ENCODE measurements around the gene ANKRD27.
"Not testable (repeated sequence)": the region's sequence is repeated elsewhere in the genome, so short reads cannot be mapped to it uniquely, and the experiment has no call there.

Gene ANKRD27

DNA sequence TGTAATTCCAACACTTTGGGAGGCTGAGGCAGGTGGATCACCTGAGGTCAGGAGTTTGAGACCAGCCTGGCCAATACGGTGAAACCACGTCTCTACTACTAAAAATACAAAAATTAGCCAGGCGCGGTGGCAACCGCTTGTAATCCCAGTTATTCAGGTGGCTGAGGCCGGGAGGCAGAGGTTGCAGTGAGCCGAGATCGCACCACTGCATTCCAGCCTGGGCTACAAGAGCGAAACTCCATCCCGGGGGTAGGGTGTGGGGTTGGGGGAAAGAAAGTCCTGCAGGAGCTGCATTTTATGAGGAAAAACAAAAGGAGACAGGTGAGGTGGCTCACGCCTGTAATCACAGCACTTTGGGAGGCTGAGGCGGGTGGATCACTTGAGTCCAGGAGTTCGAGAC, 22.6 kb downstream of the ANKRD27 start:
- not testable (repeated sequence) for DNase-seq

DNA sequence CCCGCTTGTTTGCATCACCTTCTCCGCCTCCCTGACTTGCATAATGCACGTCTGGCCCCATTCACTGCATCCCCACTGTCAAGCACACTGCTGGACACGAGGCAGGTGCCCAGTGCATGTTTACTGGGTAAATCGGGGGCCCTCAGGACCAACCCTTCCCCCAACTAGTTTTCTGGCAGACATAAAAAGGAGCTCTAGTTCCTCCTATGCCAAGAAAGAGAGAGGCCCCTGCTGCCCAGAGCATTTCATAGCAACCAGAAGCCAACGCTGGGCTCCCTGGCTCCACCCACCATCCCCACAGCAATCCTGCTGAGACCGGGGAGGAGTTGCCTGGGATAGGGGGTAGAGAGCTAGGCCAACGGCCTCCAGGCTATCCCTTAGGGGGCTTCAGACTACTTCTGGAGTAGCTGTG, 23.2 kb downstream of the ANKRD27 start:
- peak; percentile 4 for DNase-seq

DNA sequence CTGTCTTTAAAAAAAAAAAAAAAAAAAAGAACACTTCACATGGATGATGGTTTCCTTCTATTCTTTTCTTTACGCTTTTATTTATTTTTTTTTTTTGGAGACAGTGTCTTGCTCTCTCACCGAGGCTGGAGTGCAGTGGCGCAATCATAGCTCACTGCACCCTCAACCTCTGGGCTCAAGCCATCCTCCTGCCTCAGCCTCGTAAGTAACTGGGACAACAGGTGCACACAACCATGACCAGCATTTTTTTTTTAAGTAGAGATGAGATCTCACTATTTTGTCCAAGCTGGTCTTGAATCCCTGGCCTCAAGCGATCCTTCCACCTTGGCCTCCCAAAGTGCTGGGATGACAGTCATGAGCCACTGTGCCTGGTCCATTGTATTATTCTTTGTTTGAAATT, 24.3 kb downstream of the ANKRD27 start:
- no peak for DNase-seq

DNA sequence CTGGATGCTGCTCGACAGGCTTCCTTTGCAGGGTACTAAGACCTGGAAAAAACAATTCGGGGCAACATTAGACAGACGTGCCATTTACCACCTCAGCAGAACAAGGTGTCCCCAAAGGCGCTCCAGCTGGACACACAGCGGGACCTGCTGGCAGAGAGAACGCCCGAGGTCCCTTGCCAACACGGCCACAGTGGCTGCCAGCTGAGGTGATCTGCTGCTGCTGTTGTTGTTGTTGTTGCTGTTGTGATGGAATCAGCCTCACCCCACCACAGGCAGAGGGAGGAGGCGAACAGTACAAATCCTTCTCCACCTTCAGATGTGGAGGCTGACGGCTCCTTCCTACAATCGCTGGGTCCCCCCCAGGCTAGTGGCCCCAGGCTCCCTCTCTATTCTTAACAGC, 25.2 kb downstream of the ANKRD27 start:
- DNase-seq = no peak

DNA sequence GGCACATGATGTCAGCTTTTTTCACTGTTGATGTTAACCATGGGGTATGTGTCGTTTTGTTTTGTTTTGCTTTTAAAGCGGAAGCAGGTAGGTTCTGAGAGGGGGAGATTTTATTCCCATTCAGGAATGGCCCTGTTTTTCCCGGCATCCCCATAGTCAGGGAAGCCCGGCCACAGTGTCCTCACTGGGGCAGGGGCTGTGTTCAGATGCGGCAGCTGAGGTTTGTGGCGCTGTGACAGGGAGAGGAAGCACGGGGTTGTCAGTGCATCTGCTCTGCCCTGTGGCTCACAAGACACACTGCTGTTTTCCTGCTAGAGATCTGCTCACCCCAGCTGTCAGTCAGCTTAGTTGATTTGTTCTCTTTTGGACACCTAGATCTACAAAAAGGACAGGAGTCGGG, 27.6 kb downstream of the ANKRD27 start:
- no peak for DNase-seq

DNA sequence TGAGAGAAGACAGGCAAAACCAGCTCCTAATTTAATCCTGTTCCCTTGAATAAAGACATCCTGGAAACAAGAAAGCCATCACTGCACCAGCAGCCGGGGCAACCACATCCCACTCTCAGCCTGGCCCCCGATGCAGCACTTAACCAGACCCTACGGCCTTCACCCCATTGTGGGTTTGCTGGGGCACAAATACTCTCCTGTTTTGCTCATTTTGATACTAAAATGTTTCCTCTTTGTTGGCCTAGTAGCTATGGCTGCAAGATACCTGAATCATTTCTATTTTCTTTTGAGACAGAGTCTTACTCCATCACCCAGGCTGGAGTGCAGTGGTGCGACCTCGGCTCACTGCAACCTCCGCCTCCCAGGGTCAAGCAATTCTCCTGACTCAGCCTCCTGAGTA, 28.4 kb downstream of the ANKRD27 start:
- no peak for DNase-seq

DNA sequence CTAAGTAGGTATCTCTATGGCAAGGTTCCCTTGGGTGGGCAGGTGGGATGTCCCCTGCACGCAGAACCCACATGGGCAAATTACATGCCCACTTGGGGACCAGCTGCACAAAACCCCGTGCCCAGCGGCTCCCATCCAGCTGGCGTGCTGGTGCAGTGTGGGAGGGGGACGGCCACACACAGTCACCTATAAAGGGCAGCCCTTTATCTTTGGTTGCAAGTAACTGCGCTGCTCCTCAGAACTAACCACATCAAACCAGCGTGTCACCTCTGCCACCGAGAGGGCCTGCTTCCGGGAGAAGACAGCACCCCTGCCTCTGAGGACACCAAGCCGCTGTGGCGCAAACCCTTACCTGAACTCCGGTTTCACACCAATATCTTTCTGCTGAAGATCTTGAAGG, 32.2 kb downstream of the ANKRD27 start:
- no peak for DNase-seq

DNA sequence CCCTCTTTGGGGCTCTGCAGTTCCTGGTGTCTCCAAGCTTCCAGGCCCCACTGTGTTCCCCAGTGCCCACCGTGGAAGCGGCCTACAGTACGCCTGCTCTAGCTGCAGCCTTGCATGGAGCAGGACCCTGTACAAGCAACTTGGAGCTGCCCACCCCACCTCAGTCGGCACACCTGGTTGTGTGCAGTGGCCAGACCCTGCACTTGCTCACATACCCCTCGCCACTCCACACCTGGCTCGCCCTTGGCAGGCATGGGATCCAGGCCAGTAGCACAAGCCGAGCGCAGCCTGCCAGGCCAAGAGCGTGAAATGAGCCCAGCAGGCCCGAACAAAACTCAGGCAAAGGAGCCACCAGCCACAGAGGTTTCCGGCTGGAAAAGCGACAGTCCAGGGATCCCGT, 36.4 kb downstream of the ANKRD27 start:
- no peak for DNase-seq

DNA sequence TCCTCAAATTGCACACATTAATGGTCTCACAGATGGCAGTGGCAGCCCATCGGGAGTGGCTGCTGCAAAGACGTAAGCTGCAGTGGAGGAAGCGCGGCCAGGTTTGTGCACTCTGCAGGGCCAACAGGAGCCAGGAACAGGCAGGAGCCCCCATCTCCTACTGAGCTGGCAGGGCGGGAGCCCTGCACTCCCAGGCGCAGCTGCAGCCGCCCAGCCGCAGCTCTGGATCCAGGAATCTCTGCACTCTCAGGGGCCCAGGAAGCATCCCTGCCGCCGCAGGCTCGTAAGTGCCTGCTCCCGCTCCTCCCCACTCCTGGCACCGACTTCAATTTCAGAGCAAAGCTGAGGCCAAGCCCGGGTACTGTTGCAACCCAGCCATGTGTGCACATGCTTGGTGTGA, 37.5 kb downstream of the ANKRD27 start:
- DNase-seq = no peak

DNA sequence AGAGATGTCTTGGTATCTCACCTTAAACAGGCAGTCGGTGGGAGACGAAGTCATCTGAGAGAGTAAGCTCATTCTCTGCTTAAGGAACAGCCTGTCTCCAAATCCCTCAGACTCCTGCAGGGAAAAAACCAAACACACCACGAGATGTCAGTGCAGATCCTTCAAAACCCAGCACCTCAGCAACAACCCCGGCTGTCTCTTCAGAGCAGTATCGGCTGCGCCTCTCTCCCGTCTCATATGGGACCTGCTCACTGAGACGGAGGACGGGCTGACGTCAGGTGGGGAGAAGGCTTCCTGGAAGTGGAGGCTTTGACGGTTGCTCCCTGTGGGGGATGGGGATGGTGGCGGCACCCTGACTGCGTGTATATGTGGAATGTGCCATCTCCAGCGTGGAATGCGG, 43.6 kb downstream of the ANKRD27 start:
- DNase-seq = no peak

DNA sequence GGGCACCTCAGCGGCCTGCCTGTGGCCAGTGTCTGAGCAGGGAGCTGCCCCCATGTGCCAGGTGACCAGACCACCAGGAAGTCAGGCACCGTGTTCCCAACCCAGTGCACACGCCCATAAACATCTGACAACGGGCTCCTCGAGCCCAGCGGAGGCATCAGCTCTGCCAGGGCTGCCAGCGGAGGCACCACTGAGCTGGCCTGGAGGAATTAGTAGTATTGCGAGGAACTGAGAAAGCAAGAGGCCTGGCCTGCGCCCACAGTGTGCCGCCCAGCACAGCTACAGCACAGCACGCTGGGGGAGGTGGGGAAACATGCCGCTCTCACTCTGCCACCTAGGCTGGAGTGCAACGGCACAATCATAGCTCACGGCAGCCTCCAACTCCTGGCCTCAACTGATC, 44.6 kb downstream of the ANKRD27 start:
- DNase-seq = no peak

DNA sequence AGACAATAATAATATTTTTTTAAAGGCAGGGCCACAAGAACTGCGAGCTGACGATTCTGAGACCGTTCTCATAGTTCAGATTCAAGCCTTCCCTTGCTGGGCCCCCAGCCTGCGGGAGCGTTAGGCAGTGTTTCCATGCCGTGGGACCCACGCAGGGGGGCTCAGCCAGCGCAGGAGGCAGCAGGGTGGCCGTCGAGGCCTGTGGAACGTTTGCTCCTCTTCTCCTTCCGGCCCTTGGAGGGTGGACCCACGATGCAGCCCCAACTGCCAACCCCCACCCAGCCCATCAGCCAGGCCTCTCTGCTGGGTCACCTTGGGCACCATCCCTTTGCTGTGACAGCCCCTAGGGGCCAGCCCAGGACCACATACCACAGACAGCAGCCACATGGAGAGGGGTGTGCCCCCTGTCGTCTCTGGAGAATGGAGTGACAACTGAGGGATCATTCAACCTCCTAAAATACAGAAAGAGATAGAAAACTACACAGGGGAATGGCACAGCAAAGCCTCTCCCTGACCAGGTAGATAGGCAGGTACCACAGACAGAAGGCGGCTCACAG, 47.2 kb downstream of the ANKRD27 start:
- DNase-seq = no peak

DNA sequence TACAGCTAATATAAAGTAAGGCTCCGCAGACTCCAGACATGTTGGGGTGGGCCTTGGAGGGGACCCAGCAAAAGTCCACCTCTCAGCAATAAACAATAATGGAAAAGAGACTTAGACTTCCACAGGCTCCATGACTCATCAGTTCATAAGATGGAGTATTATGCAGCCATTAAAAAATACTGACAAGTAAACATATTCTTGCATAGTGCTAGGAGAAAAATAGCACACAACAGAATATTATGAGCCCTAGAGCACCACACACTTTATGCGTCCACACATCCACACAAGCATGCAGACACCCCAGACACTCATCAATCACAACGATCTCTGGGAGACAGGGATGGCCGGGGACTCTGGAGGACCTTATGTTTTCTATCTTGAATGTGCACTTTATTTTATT, 48.0 kb downstream of the ANKRD27 start:
- DNase-seq = no peak

DNA sequence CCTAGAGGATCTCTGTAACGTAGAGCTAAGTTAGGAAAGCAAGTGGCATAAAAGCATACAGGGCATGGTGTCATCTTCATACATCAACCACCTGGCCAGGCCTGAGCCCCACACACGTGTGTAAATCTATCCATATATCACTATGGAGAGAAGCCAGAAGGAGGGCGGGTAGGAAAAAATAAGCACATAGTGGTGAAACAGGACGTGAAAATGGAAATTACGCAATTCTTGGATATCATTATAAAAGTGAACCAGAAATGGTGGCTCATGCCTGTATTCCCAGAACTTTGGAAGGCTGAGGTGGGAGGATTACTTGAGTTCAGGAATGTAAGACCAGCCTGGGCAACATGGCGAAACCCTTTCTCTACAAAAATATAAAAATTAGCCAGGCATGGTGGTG, 50.6 kb downstream of the ANKRD27 start:
- DNase-seq = no peak

DNA sequence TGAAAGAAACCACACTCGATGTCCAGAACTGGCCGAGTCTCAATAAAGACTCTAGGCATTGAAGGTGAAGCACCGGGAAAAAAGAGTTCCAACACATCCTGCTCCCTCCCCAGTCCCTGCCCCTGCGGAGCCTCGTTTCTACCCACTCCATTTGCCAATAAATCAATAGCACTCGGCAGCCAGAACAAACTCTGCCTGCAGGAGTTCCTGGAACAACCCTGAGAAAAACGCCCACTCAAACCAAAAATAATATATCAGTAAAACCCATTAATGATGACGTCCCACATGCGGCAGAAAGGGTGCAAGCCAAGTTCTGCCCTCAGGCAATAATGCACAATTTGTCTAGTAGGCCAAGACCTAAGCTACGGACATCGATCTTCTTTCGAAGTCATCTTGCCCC, 53.0 kb downstream of the ANKRD27 start:
- DNase-seq = no peak

DNA sequence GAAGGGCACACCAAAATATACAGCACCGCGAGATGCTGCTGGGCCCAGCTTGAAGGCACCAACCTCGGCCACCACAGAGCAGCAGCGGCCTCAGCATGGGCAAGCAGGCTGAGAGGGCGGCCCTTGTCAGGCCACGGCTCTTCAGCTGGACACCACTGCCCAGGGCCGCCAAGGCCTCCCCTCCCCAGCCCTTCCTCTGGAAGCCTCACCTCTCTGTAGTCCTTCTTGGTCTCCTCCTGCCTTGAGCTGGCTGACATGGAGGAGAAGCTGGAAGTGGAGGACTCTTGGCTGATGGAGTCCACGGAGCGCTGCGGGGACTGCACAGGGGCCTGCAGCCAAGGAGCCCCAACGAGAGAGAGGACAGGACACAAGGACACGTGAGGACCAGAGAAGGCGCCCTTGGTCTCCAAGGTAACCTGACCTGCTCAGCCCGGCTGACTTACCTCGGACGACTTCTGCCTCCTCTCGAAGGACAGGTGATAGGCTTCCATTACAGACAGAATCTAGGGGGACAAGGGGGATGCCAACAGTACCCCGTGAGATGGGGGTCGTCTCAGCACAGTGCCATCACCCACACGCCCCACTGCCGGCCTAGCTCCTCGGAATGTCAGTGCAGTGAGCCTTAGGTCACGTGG, 55.8 kb downstream of the ANKRD27 start:
- DNase-seq = no peak

DNA sequence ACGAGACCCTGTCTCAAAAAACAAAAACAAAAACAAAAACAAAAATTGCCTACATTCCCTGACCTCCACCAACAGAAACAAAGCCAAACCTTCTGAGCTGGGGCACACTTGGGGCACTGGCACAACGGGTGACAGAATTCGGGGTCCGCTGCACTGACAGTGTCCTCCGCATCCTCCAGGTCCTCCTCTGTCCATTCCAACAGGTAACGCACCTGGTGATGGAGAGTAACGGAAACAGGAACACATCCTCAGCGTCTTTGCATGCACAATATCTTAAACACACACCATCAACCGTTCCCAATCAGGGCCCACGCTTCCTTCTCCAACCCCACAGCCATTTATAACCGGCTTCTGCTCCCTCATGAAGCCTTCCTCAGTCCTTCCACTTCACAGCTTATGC, 59.4 kb downstream of the ANKRD27 start:
- DNase-seq = no peak

DNA sequence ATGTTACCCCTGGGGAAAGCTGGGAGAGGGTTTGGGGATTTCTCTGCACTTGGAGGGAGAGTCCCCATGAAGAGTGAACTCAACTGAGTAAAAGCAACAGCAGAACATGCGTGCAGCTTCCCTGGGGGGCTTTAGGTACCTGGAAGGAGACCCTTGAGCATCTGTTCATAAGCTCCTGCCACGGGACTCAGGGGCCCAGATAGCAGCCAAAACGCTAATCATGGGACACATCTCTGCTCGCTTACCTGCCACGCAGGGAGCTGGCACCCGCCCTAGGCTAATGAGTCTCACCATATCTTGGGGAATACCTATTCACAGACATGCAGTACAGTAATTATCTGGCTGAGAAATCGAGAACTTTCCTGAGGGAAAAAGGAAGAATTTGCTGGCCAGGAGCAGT, 60.1 kb downstream of the ANKRD27 start:
- no peak for DNase-seq

DNA sequence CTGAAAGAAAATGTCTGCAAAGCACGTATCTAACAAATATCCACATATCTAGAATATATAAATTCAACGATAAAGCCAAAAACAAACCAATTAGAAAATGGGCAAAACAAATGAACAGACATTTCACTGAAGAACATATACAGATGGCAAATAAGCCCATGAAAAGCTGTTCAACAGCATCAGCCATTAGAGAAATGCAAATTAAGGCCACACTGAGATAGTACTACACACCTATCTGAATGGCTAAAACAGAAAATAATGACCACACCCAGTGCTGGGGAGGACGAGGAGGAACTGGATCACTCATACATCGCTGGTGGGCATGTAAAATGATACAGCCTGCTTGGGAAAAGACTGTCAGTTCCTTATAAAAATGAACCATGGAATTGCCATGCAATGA, 62.0 kb downstream of the ANKRD27 start:
- DNase-seq = no peak

DNA sequence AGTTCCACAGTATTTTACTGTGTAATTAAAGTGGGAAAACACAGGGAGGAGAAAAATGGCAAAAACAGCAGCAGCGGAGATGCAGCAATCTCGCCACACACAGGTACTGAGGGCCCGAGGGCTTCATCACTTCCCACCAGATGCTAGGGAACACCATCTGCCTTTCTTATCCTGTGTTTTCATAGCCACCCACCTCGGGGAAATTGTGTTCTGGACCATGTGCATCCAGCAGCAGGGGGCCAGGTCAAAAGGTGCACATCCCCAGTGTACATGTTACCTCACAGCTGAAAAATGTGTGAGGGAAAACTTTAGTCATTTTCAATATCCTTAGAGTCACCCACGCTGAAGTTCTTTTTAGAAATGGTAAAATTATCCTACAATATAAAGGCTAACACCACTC, 63.8 kb downstream of the ANKRD27 start:
- peak; percentile 40 for DNase-seq

DNA sequence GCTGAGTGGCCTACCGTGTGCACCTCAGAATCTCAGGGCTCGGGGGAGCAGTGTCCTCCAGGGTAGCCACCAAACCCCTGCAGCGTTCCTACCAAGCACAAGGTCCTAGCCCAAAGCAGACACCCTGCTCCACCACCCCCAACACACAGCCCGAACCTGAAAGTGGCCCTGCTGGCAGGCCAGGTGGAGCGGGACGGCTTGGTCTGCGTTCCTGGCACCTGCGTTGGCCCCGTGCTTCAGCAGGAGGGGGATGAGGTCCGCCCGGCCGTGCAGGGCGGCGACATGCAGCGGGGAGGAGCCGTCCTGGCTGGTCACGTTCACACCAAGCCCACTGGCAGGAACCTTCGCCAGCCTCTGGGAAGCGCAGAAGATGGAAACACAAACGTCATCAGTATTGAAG, 67.5 kb downstream of the ANKRD27 start:
- no peak for DNase-seq

DNA sequence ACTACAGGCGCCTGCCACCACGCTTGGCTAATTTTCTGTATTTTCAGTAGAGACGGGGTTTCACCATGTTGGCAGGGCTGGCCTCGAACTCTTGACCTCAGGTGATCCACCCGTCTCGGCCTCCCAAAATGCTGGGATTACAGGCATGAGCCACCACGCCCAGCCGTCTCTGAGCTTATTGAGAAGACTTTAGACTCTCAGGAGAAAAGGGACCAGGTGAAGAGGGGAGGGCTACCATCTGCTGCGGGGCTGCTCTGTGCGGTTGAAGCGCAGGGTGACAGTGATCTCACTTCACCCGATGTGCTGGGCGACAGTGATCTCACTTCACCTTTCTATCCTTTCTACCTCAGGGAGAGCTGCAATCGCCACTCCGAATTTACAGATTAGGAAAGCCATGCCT, 68.7 kb downstream of the ANKRD27 start:
- no peak for DNase-seq

DNA sequence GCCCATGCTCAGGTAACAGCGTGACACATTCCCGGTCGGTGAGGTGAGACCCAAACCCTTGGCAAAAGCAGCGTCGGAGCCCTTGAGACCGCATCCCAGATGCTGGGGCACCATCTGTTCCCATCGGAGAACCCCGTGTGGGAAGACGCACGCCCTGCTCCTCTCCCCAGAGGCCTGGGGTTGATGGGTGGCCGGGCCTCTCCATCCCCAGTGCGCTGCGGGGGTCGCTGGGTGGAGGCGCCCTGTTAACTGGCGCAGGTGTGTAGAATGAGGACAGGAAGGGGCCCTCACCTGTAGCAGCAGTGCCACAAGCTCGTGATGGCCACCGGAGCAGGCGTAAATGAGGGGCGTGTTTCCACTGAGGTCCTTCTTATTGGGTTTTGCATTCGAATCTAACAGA, 69.4 kb downstream of the ANKRD27 start:
- DNase-seq = no peak

DNA sequence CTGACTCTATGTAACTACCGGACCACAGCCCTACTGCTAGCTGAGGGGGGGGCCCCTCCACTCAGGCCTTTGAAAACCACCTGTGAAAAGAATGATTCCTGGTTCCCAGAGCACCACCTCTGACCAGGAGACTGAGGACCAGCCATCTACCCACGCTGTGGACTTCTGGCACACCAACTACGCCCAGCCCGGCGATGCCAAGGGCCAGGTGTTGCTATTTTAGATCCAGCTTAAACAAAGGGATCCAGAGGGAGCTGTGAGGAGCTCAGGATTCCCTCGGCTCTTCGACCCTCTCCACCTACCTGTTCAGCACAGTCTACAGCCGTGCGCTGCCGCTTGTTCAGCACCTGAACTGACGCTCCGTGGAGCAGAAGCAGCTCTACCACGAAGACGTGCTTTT, 71.0 kb downstream of the ANKRD27 start:
- DNase-seq = no peak

DNA sequence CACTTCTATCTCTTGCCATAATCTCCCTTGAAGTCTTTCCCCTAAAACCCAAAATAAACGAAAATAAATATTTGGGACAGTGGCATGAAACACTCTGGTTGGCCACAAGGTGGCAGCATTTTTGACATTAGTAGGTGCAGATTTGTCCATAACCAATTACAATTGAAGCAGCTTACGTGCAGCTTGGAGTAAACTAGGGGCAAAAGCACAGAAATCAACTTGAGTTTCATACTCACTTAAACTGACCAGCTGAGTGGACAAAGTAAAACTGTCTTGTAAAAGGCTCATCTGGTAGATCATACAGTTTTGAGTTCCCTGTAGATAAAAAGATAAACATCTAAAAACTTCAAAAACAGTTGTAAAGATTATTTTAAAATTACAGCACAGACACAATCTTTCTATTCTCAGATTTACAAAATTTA, 75.2 kb downstream of the ANKRD27 start:
- DNase-seq = peak; percentile 73

DNA sequence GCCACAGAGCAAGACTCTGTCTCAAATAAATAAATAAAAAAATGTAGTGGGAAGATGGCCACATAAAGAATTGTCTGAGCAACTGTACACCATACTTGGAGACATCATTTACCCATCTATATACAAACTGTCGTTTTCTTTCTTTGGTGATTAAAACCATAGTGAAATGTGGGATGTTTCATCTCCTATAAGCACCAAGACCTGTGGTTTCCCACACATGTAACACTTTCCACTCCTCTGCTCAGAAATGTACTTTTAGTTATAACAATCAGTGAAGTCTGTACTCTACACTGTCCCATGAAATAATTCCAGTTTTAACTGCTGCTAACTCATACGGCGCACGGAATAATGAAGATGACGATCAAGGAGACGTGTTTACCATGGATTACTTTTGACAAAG, 75.7 kb downstream of the ANKRD27 start:
- DNase-seq = no peak

Data from NCI-H69 (cell line).